ENCODE results near the gene MED16.
"Not testable (repeated sequence)": the region's sequence is repeated elsewhere in the genome, so short reads cannot be mapped to it uniquely, and the experiment has no call there.

Gene MED16

GRCh38 chr19:821825-822503, 71.0 kb downstream of the MED16 start, which contains the start of gene PLPPR3:
Gene PLPPR3 (minus strand): TSS chr19:821955. CDS start chr19:821559, 396 bp downstream.
- no peak within 1 kb of the TSS for H3K27ac ChIP-seq
- TF ChIP-seq ZFX (IDR thresholded peaks at IDR 0.05; ENCODE audit: borderline replicate concordance), result no peak
- TF ChIP-seq CTCF (IDR thresholded peaks at IDR 0.05), result no peak

GRCh38 chr19:821231-821824, 71.7 kb downstream of the MED16 start:
- H3K27ac ChIP-seq, result no peak overlapping the region
- TF ChIP-seq CTCF (IDR thresholded peaks at IDR 0.05) (no peak), ZFX (IDR thresholded peaks at IDR 0.05; ENCODE audit: borderline replicate concordance) (no peak)

- not testable (repeated sequence) for H3K27ac ChIP-seq
These were observed 72.8 kb downstream of the MED16 start for GRCh38 chr19:820212-820611.
